PFSK-1 (cell line): ENCODE data around the gene MBNL1.

Experiments
- FOXP2 ChIP-seq: optimal IDR thresholded peaks from 2 replicates; pipeline ENCODE3; 2011; ENCODE audit warnings: borderline replicate concordance, control low read depth, inconsistent platforms; ENCODE audit not compliant: insufficient read depth; ENCODE audit errors: extremely low read length, extremely low read depth
- POLR2AphosphoS5 ChIP-seq: IDR thresholded peaks from 2 replicates; pipeline ENCODE4 v1.6.1; 2012; ENCODE audit warnings: low read depth, mild to moderate bottlenecking, control low read depth, low read length, moderate library complexity
- SIN3A ChIP-seq: IDR thresholded peaks from 2 replicates; pipeline ENCODE4 v1.6.1; 2012; ENCODE audit warnings: mild to moderate bottlenecking, low read length, moderate library complexity, borderline replicate concordance; ENCODE audit not compliant: insufficient read depth
- TAF1 ChIP-seq: IDR thresholded peaks from 2 replicates; pipeline ENCODE4 v1.6.1; 2012; ENCODE audit warnings: low read length, control low read depth, borderline replicate concordance; ENCODE audit not compliant: insufficient read depth
- TF ChIP-seq, protein P1 (sequence below), 2 experiments: IDR thresholded peaks; 2 replicates each; pipeline versions ENCODE4 v1.6.1 to v1.8.0; 2011 to 2012; ENCODE audit warnings: low read depth in 2 of 2, low read length in 2 of 2, control low read depth in 1 of 2, inconsistent platforms in 1 of 2, mild to moderate bottlenecking in 1 of 2, moderate library complexity in 1 of 2; ENCODE audit not compliant: insufficient read depth in 1 of 2

The MBNL1 gene

DNA sequence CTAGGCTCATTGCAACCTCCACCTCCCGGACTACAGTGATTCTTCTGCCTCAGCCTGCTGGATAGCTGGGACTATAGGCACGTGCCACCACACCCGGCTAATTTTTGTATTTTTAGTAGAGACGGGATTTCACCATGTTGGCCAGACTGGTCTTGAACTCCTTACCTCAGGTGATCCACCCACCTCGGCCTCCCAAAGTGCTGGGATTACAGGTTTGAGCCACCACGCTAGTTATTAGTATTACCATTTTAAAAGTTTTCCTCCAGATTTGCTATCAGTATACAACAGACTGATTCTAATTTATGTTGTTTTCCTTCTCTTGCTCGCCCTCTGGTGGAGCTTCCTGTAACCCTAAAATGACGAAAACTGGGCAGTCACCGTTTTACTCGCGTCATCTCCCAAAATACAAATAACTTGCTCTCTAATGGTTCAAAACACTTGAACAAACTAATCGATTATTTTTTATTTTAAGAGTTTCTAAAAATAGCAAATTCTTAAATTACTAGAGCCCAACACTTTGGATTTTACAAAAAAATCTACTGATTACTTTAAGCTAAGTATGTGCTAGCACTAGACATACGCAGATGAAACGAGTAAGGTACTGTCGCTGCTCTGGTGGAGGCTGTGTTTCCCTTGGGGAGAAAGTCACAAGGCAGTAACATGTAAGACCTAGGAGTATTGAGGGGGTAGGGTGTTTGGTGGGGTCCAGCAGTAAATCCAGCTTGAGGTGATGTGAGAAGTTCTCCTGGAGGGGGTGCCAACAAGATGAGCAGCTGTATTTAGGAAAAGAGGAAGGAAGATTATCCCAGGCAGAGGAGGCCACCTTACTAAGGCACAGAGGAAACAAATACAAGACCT, 203.3 kb downstream of the MBNL1 start:
- TF ChIP-seq, protein P1, sequence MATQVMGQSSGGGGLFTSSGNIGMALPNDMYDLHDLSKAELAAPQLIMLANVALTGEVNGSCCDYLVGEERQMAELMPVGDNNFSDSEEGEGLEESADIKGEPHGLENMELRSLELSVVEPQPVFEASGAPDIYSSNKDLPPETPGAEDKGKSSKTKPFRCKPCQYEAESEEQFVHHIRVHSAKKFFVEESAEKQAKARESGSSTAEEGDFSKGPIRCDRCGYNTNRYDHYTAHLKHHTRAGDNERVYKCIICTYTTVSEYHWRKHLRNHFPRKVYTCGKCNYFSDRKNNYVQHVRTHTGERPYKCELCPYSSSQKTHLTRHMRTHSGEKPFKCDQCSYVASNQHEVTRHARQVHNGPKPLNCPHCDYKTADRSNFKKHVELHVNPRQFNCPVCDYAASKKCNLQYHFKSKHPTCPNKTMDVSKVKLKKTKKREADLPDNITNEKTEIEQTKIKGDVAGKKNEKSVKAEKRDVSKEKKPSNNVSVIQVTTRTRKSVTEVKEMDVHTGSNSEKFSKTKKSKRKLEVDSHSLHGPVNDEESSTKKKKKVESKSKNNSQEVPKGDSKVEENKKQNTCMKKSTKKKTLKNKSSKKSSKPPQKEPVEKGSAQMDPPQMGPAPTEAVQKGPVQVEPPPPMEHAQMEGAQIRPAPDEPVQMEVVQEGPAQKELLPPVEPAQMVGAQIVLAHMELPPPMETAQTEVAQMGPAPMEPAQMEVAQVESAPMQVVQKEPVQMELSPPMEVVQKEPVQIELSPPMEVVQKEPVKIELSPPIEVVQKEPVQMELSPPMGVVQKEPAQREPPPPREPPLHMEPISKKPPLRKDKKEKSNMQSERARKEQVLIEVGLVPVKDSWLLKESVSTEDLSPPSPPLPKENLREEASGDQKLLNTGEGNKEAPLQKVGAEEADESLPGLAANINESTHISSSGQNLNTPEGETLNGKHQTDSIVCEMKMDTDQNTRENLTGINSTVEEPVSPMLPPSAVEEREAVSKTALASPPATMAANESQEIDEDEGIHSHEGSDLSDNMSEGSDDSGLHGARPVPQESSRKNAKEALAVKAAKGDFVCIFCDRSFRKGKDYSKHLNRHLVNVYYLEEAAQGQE (IDR thresholded peaks at IDR 0.05; ENCODE audit: insufficient read depth in 1 of 2, low read depth in 2 of 2, low read length in 2 of 2), result no peak
- TF ChIP-seq SIN3A, result no peak
- TF ChIP-seq POLR2AphosphoS5, result no peak
- TF ChIP-seq FOXP2, result no peak
- TF ChIP-seq TAF1, result no peak

DNA sequence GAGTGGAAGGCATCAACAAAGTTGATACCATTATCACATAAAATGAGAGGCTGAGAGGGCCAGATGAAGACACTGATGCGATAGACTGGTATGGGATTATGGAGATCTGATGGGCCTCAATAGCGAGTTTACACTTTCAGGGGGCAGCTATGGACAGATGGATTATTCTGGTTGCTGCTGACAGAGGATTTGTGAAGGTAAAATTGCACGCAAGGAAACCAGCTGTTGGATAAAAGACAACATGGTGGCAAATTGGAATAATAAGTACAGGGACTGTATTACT, 203.9 kb downstream of the MBNL1 start:
- TF ChIP-seq TAF1 (no peak), POLR2AphosphoS5 (no peak), SIN3A (no peak)
- TF ChIP-seq, protein P1 (IDR thresholded peaks at IDR 0.05; ENCODE audit: insufficient read depth in 1 of 2, low read depth in 2 of 2, low read length in 2 of 2), result no peak

DNA sequence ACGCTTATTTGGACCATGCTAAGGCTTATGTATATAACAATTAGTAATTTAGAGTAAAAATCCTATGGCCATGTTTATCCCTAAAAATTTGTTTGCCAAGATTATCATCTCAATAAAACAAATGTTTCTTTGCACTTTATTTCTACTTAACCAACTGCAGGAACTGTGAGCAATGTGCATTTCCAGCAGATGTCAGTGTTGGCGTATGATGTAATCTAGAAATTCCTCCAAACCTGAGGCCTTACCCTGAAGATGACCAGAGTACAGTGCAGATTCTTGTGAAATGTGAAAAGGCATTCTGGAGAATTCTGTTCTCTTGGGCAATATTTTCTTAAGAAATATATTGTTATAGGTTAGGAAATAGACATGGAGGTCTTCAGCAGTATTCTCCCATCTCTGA, 205.9 kb downstream of the MBNL1 start:
- no peak for TF ChIP-seq SIN3A
- TF ChIP-seq, protein P1 (IDR thresholded peaks at IDR 0.05; ENCODE audit: insufficient read depth in 1 of 2, low read depth in 2 of 2, low read length in 2 of 2), result no peak
- no peak for TF ChIP-seq POLR2AphosphoS5
- TF ChIP-seq FOXP2, result no peak
- no peak for TF ChIP-seq TAF1

DNA sequence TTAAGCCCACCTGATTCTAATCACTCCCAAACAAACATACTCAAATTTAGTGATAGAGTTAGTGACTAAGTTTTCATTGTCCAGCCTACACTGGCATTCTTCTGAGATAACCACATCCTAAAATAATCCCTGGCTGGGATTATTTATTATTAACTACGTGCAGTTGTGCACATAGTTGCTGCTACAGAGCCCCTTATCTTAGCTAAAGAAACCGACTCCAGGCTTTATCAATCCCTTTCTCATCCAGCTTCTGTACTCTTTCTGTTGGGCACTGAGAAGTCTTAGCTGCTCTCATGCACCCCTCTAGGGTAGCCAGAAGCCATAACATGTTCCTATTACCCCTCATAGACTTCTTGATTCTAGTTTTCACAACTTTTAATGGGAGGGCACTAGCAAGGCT, 208.7 kb downstream of the MBNL1 start:
- no peak for TF ChIP-seq SIN3A
- TF ChIP-seq, protein P1 (IDR thresholded peaks at IDR 0.05; ENCODE audit: insufficient read depth in 1 of 2, low read depth in 2 of 2, low read length in 2 of 2), result no peak
